ENCODE measurements around the gene HIGD1B.

Gene HIGD1B

GRCh38 chr17:44837196-44837595, 10.5 kb upstream of the HIGD1B start:
- Histone ChIP-seq H3K27ac (ENCODE audit: poor library complexity, severe bottlenecking) (no peak overlapping the region), H3K4me1 (ENCODE audit: insufficient read depth, poor library complexity, severe bottlenecking) (no peaks in the 10 kb centered on the region), H3K36me3 (ENCODE audit: low read depth) (no peaks in the 10 kb centered on the region), H3K9me3 (ENCODE audit: severe bottlenecking) (no peaks in the 10 kb centered on the region), H3K4me3 (ENCODE audit: severe bottlenecking) (no peak overlapping the region), H3K27me3 (ENCODE audit: insufficient read depth, poor library complexity, severe bottlenecking) (no peaks in the 10 kb centered on the region)
- DNase-seq (ENCODE audit: low spot score) (no peak), ATAC-seq (ENCODE audit: low read depth) (no peak)
- no peak for TF ChIP-seq CTCF (IDR thresholded peaks at IDR 0.05; ENCODE audit: poor library complexity, severe bottlenecking)

- DNase-seq (ENCODE audit: low spot score) (no peak), ATAC-seq (ENCODE audit: low read depth) (no peak)
- H3K27me3 ChIP-seq (ENCODE audit: insufficient read depth, poor library complexity, severe bottlenecking): no peaks in the 10 kb centered on the region
- H3K4me1 ChIP-seq (ENCODE audit: insufficient read depth, poor library complexity, severe bottlenecking): no peaks in the 10 kb centered on the region
- H3K27ac ChIP-seq (ENCODE audit: poor library complexity, severe bottlenecking): no peak overlapping the region
- no peaks in the 10 kb centered on the region for H3K36me3 ChIP-seq (ENCODE audit: low read depth)
- H3K4me3 ChIP-seq (ENCODE audit: severe bottlenecking): no peak overlapping the region
- no peaks in the 10 kb centered on the region for H3K9me3 ChIP-seq (ENCODE audit: severe bottlenecking)
- TF ChIP-seq CTCF (IDR thresholded peaks at IDR 0.05; ENCODE audit: poor library complexity, severe bottlenecking): no peak
Observed at GRCh38 chr17:44840274-44840673, 7.4 kb upstream of the HIGD1B start.

- no peak for ATAC-seq (ENCODE audit: low read depth)
- no peak for TF ChIP-seq CTCF (IDR thresholded peaks at IDR 0.05; ENCODE audit: poor library complexity, severe bottlenecking)
Observed at GRCh38 chr17:44840936-44841335, 6.7 kb upstream of the HIGD1B start.

GRCh38 chr17:44842748-44843147, 4.9 kb upstream of the HIGD1B start:
- no peaks in the 10 kb centered on the region for H3K9me3 ChIP-seq (ENCODE audit: severe bottlenecking)
- no peak overlapping the region for H3K27ac ChIP-seq (ENCODE audit: poor library complexity, severe bottlenecking)
- TF ChIP-seq CTCF (IDR thresholded peaks at IDR 0.05; ENCODE audit: poor library complexity, severe bottlenecking): no peak
- ATAC-seq (ENCODE audit: low read depth) (no peak), DNase-seq (ENCODE audit: low spot score) (no peak)
- H3K4me3 ChIP-seq (ENCODE audit: severe bottlenecking): no peak overlapping the region
- no peaks in the 10 kb centered on the region for H3K4me1 ChIP-seq (ENCODE audit: insufficient read depth, poor library complexity, severe bottlenecking)
- H3K27me3 ChIP-seq (ENCODE audit: insufficient read depth, poor library complexity, severe bottlenecking): no peaks in the 10 kb centered on the region
- no peaks in the 10 kb centered on the region for H3K36me3 ChIP-seq (ENCODE audit: low read depth)

More at GRCh38 chr17:44840936-44841335, 6.7 kb upstream of the HIGD1B start:
- Histone ChIP-seq H3K4me1 (ENCODE audit: insufficient read depth, poor library complexity, severe bottlenecking) (no peaks in the 10 kb centered on the region), H3K36me3 (ENCODE audit: low read depth) (no peaks in the 10 kb centered on the region), H3K27ac (ENCODE audit: poor library complexity, severe bottlenecking) (no peak overlapping the region), H3K9me3 (ENCODE audit: severe bottlenecking) (no peaks in the 10 kb centered on the region), H3K27me3 (ENCODE audit: insufficient read depth, poor library complexity, severe bottlenecking) (no peaks in the 10 kb centered on the region), H3K4me3 (ENCODE audit: severe bottlenecking) (no peak overlapping the region)
- no peak for DNase-seq (ENCODE audit: low spot score)

- no peak for DNase-seq (ENCODE audit: low spot score)
- no peak for TF ChIP-seq CTCF (IDR thresholded peaks at IDR 0.05; ENCODE audit: poor library complexity, severe bottlenecking)
- no peaks in the 10 kb centered on the region for H3K27me3 ChIP-seq (ENCODE audit: insufficient read depth, poor library complexity, severe bottlenecking)
- H3K4me1 ChIP-seq (ENCODE audit: insufficient read depth, poor library complexity, severe bottlenecking): no peaks in the 10 kb centered on the region
- no peaks in the 10 kb centered on the region for H3K9me3 ChIP-seq (ENCODE audit: severe bottlenecking)
- H3K27ac ChIP-seq (ENCODE audit: poor library complexity, severe bottlenecking): no peak overlapping the region
- H3K36me3 ChIP-seq (ENCODE audit: low read depth): no peaks in the 10 kb centered on the region
- no peak overlapping the region for H3K4me3 ChIP-seq (ENCODE audit: severe bottlenecking)
- peak; percentile 11; the same call in 1 of the 3 replicates for ATAC-seq (ENCODE audit: low read depth)
Observed at GRCh38 chr17:44844390-44844830, 3.3 kb upstream of the HIGD1B start.
